H1 (cell line): ENCODE measurements around the gene SMYD3. TPM values are rescaled to one million over a fixed set of nuclear protein-coding genes. Genes with fewer than 3 reads are reported as not detected.

Source experiments
- CTCF ChIA-PET: fragments of 300-600 bp; sonication (Branson Sonifier 250); formaldehyde crosslinking; loops from one replicate; lab custom pipeline; 2021; ENCODE audit not compliant: partially characterized antibody; lab: Charles Lee
- POLR2A ChIA-PET: fragments of 300-600 bp; sonication (Branson Sonifier 250); formaldehyde crosslinking; loops from one replicate; lab custom pipeline; 2021; ENCODE audit warnings: inconsistent platforms; ENCODE audit not compliant: partially characterized antibody; lab: Charles Lee
- DNase-seq, 2 experiments: peaks; one replicate each; pipeline versions ENCODE4 v3.0.0 to v3.0.0-alpha.2; 2010 to 2022; ENCODE audit warnings: low spot score in 2 of 2, low read depth in 1 of 2, mixed read lengths in 1 of 2
- FAIRE-seq: peaks from 2 replicates; lab custom pipeline; 2011; peaks lifted over from hg19 to GRCh38; lab: Jason Lieb, UNC
- H2AFZ ChIP-seq: 2 replicates; pipeline ENCODE4 v1.8.1; 2012; ENCODE audit warnings: low read length, inconsistent platforms
- H2AK5ac ChIP-seq: 2 replicates; pipeline ENCODE4 v1.6.1; 2013; ENCODE audit warnings: low read depth, low read length
- H2BK120ac ChIP-seq: replicated peaks from 2 replicates; pipeline ENCODE3; 2013; ENCODE audit warnings: low read depth, low read length, inconsistent platforms
- H2BK12ac ChIP-seq: 2 replicates; pipeline ENCODE4 v1.6.1; 2013; ENCODE audit warnings: low read depth, low read length
- H2BK15ac ChIP-seq: 2 replicates; pipeline ENCODE4 v1.6.1; 2013; ENCODE audit warnings: low read length
- H2BK20ac ChIP-seq: 2 replicates; pipeline ENCODE4 v1.6.1; 2013; ENCODE audit warnings: low read length
- H2BK5ac ChIP-seq: 2 replicates; pipeline ENCODE4 v1.6.1; 2013; ENCODE audit warnings: low read depth, low read length
- H3K14ac ChIP-seq: 2 replicates; pipeline ENCODE4 v1.6.1; 2013; ENCODE audit warnings: inconsistent platforms; ENCODE audit not compliant: insufficient read length
- H3K18ac ChIP-seq: 2 replicates; pipeline ENCODE4 v1.6.1; 2013; ENCODE audit warnings: low read length; ENCODE audit errors: extremely low read depth
- H3K23ac ChIP-seq: 2 replicates; pipeline ENCODE4 v1.6.1; 2013; ENCODE audit warnings: inconsistent platforms; ENCODE audit not compliant: insufficient read length
- H3K23me2 ChIP-seq: 2 replicates; pipeline ENCODE4 v1.6.1; 2013; ENCODE audit warnings: low read depth, low read length
- H3K27ac ChIP-seq: 2 replicates; pipeline ENCODE4 v1.6.1; 2011; ENCODE audit warnings: low read depth, low read length, inconsistent platforms
- H3K27me3 ChIP-seq, 4 experiments: replicated peaks in 1 of 4; 1 replicate in 1 of 4; 2 replicates in 3 of 4; pipeline versions ENCODE4 v1.6.1 to v1.8.1; 2011 to 2013; ENCODE audit warnings: low read length in 3 of 4, mild to moderate bottlenecking in 3 of 4, inconsistent platforms in 2 of 4, mixed read lengths in 2 of 4, moderate library complexity in 1 of 4; ENCODE audit not compliant: control insufficient read depth in 3 of 4, insufficient read depth in 3 of 4; ENCODE audit errors: extremely low read depth in 1 of 4
- H3K36me3 ChIP-seq, 4 experiments: 2 replicates each; pipeline versions ENCODE4 v1.6.1 to v1.8.1; 2011 to 2013; ENCODE audit warnings: mild to moderate bottlenecking in 4 of 4, low read length in 3 of 4, moderate library complexity in 2 of 4, control low read depth in 1 of 4, inconsistent platforms in 1 of 4; ENCODE audit not compliant: insufficient read depth in 4 of 4, control insufficient read depth in 2 of 4
- H3K4ac ChIP-seq: replicated peaks from 2 replicates; pipeline ENCODE3; 2013; ENCODE audit warnings: low read length, low read depth, mixed read lengths, inconsistent platforms; ENCODE audit not compliant: insufficient read length
- H3K4me1 ChIP-seq, 4 experiments: replicated peaks in 1 of 4; 1 replicate in 1 of 4; 2 replicates in 3 of 4; pipeline versions ENCODE4 v1.6.1 to v1.8.1; 2011 to 2013; ENCODE audit warnings: low read length in 3 of 4, inconsistent platforms in 2 of 4, mixed read lengths in 1 of 4; ENCODE audit not compliant: insufficient read depth in 4 of 4, control insufficient read depth in 3 of 4
- H3K4me2 ChIP-seq, 2 experiments: 2 replicates each; pipeline versions ENCODE4 v1.6.1 to v1.8.1; 2011 to 2013; ENCODE audit warnings: low read depth in 2 of 2, low read length in 2 of 2, control low read depth in 1 of 2, inconsistent platforms in 1 of 2, mild to moderate bottlenecking in 1 of 2; ENCODE audit not compliant: insufficient read depth in 1 of 2
- H3K4me3 ChIP-seq, 4 experiments: fragments of 200-600, 300-600 bp in 1 of 4; sonication (generic), shearing (Covaris generic), sonication (Bioruptor Twin) in 1 of 4; 2 replicates each; pipeline versions ENCODE4 v1.5.1 to v1.8.1; 2011 to 2016; ENCODE audit warnings: low read length in 4 of 4, low read depth in 3 of 4, control low read depth in 2 of 4, inconsistent platforms in 2 of 4, mild to moderate bottlenecking in 2 of 4, mixed read lengths in 1 of 4, moderate library complexity in 1 of 4; ENCODE audit not compliant: insufficient read depth in 2 of 4; ENCODE audit errors: extremely low read depth in 1 of 4
- H3K56ac ChIP-seq: replicated peaks from 2 replicates; pipeline ENCODE3; 2013; ENCODE audit warnings: low read depth, mild to moderate bottlenecking, mixed read lengths, low read length, inconsistent platforms; ENCODE audit not compliant: insufficient read length
- H3K79me1 ChIP-seq: 2 replicates; pipeline ENCODE4 v1.6.1; 2013; ENCODE audit warnings: low read depth, low read length, control low read depth
- H3K79me2 ChIP-seq, 2 experiments: 2 replicates each; pipeline versions ENCODE4 v1.6.1 to v1.8.1; 2012 to 2013; ENCODE audit warnings: low read length in 2 of 2, mild to moderate bottlenecking in 2 of 2, inconsistent platforms in 1 of 2; ENCODE audit not compliant: insufficient read depth in 2 of 2, control insufficient read depth in 1 of 2
- H3K9ac ChIP-seq, 4 experiments: replicated peaks in 1 of 4; 1 replicate in 1 of 4; 2 replicates in 3 of 4; pipeline versions ENCODE4 v1.6.1 to v1.8.1; 2011 to 2013; ENCODE audit warnings: low read depth in 3 of 4, low read length in 3 of 4, control low read depth in 2 of 4, mild to moderate bottlenecking in 2 of 4, moderate library complexity in 2 of 4, inconsistent platforms in 1 of 4; ENCODE audit errors: extremely low read depth in 1 of 4
- H3K9me3 ChIP-seq, 2 experiments: 2 replicates each; pipeline versions ENCODE4 v1.6.1 to v1.8.1; 2012 to 2013; ENCODE audit warnings: mild to moderate bottlenecking in 2 of 2, moderate library complexity in 2 of 2, control low read depth in 1 of 2, inconsistent platforms in 1 of 2, low read depth in 1 of 2, low read length in 1 of 2, mixed read lengths in 1 of 2; ENCODE audit not compliant: insufficient read depth in 2 of 2
- H4K20me1 ChIP-seq, 2 experiments: replicated peaks in 1 of 2; 2 replicates each; pipeline versions ENCODE3 to v1.8.1; 2011 to 2013; ENCODE audit warnings: inconsistent platforms in 2 of 2, low read length in 2 of 2, mild to moderate bottlenecking in 1 of 2; ENCODE audit not compliant: insufficient read depth in 2 of 2, control insufficient read depth in 1 of 2
- H4K5ac ChIP-seq: 2 replicates; pipeline ENCODE4 v1.6.1; 2013; ENCODE audit warnings: low read length, low read depth, mixed read lengths, inconsistent platforms; ENCODE audit not compliant: insufficient read length
- H4K8ac ChIP-seq: 2 replicates; pipeline ENCODE4 v1.8.0; 2013; ENCODE audit warnings: mild to moderate bottlenecking, moderate library complexity, low read length, inconsistent platforms; ENCODE audit not compliant: insufficient read depth; ENCODE audit errors: extremely low read depth
- H4K91ac ChIP-seq: replicated peaks from 2 replicates; pipeline ENCODE3; 2013; ENCODE audit warnings: low read length, mixed read lengths, inconsistent platforms; ENCODE audit not compliant: insufficient read length
- BRCA1 ChIP-seq: IDR thresholded peaks from 2 replicates; pipeline ENCODE4 v1.6.1; 2012; ENCODE audit warnings: low read depth, low read length, improper control_type of control experiment
- CBX5 ChIP-seq: fragments of 300-800, 300-1000 bp; sonication (generic); IDR thresholded peaks from 2 replicates; pipeline ENCODE4 v1.7.1; 2016; ENCODE audit warnings: antibody characterized with exemption, low read length, low read depth
- CEBPB ChIP-seq: IDR thresholded peaks from 2 replicates; pipeline ENCODE4 v1.6.1; 2012; ENCODE audit warnings: low read depth, low read length
- CTCF ChIP-seq, 3 experiments: IDR thresholded peaks; 1 replicate in 2 of 3; 2 replicates in 1 of 3; pipeline versions ENCODE4 v1.5.1 to v1.6.1; 2011; ENCODE audit warnings: low read length in 3 of 3, mild to moderate bottlenecking in 3 of 3, inconsistent platforms in 2 of 3, low read depth in 1 of 3, moderate library complexity in 1 of 3; ENCODE audit not compliant: insufficient read depth in 1 of 3; ENCODE audit errors: control extremely low read depth in 1 of 3
- FOSL1 ChIP-seq: IDR thresholded peaks from 2 replicates; pipeline ENCODE4 v1.6.1; 2011; ENCODE audit warnings: mild to moderate bottlenecking, low read depth, low read length, moderate library complexity; ENCODE audit not compliant: insufficient read depth
- HDAC2 ChIP-seq, 2 experiments: fragments of 300-600 bp in 1 of 2; sonication (generic) in 1 of 2; IDR thresholded peaks; 2 replicates each; pipeline ENCODE4 v1.6.1; 2011 to 2012; ENCODE audit warnings: low read depth in 2 of 2, low read length in 2 of 2, mild to moderate bottlenecking in 2 of 2, moderate library complexity in 2 of 2, borderline replicate concordance in 1 of 2, inconsistent platforms in 1 of 2
- JUN ChIP-seq: IDR thresholded peaks from 2 replicates; pipeline ENCODE4 v1.6.1; 2011; ENCODE audit warnings: low read depth, mild to moderate bottlenecking, improper control_type of control experiment, low read length
- NANOG ChIP-seq: IDR thresholded peaks from 2 replicates; pipeline ENCODE4 v1.6.1; 2011; ENCODE audit warnings: low read length, low read depth, mild to moderate bottlenecking, inconsistent platforms; ENCODE audit not compliant: insufficient read depth, poor library complexity, severe bottlenecking
- RAD21 ChIP-seq, 2 experiments: IDR thresholded peaks in 1 of 2; conservative IDR thresholded peaks in 1 of 2; 2 replicates each; pipeline ENCODE4 v1.6.1; 2011; ENCODE audit warnings: low read depth in 2 of 2, low read length in 2 of 2, improper control_type of control experiment in 1 of 2, inconsistent platforms in 1 of 2, mild to moderate bottlenecking in 1 of 2, moderate library complexity in 1 of 2
- SIRT6 ChIP-seq: IDR thresholded peaks from one replicate; pipeline ENCODE4 v1.7.1; 2012; ENCODE audit warnings: low read length, inconsistent platforms
- SP4 ChIP-seq: IDR thresholded peaks from 2 replicates; pipeline ENCODE4 v1.6.1; 2012; ENCODE audit warnings: low read length, inconsistent platforms
- TCF12 ChIP-seq: IDR thresholded peaks from 2 replicates; pipeline ENCODE4 v1.6.1; 2011; ENCODE audit warnings: low read depth, mild to moderate bottlenecking, low read length
- WGBS, 2 experiments: shearing (Covaris generic) in 1 of 2; methylation state at CpG; one replicate each; pipeline versions ENCODE4 v1.1.6 to v1.1.7; 2013 to 2015; ENCODE audit warnings: low lambda C conversion rate in 2 of 2, mixed read lengths in 2 of 2, inconsistent platforms in 1 of 2, low coverage in 1 of 2, missing lambda C conversion rate in 1 of 2; ENCODE audit not compliant: insufficient replicate concordance in 2 of 2, insufficient coverage in 1 of 2, insufficient read length in 1 of 2; ENCODE audit errors: extremely low coverage in 1 of 2, missing lambda C conversion rate in 1 of 2; 5-methylcytosine and 5-hydroxymethylcytosine counted together
- polyA plus RNA-seq, 7 experiments: library from polyadenylated mRNA; depleted of rRNA in 3 of 7; stranded (reverse) in 5 of 7; unstranded in 2 of 7; fragments of >200 nt in 5 of 7; fragments of 200-250 nt in 2 of 7; gene quantifications; 1 replicate in 5 of 7; 2 replicates in 1 of 7; 4 replicates in 1 of 7; pipeline versions ENCODE4 v1.2.1 to v1.2.3, GENCODE V29; 2011 to 2013; ENCODE audit warnings: missing spikeins in 2 of 7, mixed read lengths in 2 of 7
- total RNA-seq: library from RNA; stranded (reverse); fragmentation: NEBNext Ultra II Directional; extraction: Animal tissue kit (Norgen Biotek cat#: 25700); gene quantifications from 2 replicates; pipeline ENCODE4 v1.2.1, GENCODE V29; 2021

SMYD3 gene
- total and polyA plus RNA-seq, 2 of the 8 experiments (the other 6 are each of a cell fraction or from before 2014, with no cell fraction given) = 17.3 to 25.4 TPM

GRCh38 chr1:245730801-245731200, 776.3 kb downstream of the SMYD3 start:
- no peak overlapping the region for H3K9ac ChIP-seq
- no peaks in the 10 kb centered on the region for H3K9me3 ChIP-seq
- H2BK12ac ChIP-seq = no peak overlapping the region
- no peak for DNase-seq
- no peak overlapping the region for H4K5ac ChIP-seq
- H3K36me3 ChIP-seq = no peaks in the 10 kb centered on the region
- no peak overlapping the region for H3K56ac ChIP-seq
- no peak overlapping the region for H4K91ac ChIP-seq
- no peak overlapping the region for H3K23ac ChIP-seq
- H2BK5ac ChIP-seq = no peak overlapping the region
- no peak overlapping the region for H3K4me2 ChIP-seq
- H3K79me1 ChIP-seq = no peaks in the 10 kb centered on the region
- H3K4me3 ChIP-seq = no peak overlapping the region
- ChIA-PET CTCF (interaction anchor here (1.2 kb wide), 1 partner anchor 129 kb away, joined by 3 read pairs; no protein-coding TSS in a partner anchor), POLR2A (no interaction called here)
- no peak overlapping the region for H3K4ac ChIP-seq
- no peaks in the 10 kb centered on the region for H3K4me1 ChIP-seq
- no peak overlapping the region for H3K27ac ChIP-seq
- no peak overlapping the region for H2AFZ ChIP-seq
- no peaks in the 10 kb centered on the region for H3K23me2 ChIP-seq
- no peak overlapping the region for H4K8ac ChIP-seq
- H2AK5ac ChIP-seq = no peak overlapping the region
- H3K79me2 ChIP-seq = no peaks in the 10 kb centered on the region
- no peak overlapping the region for H3K18ac ChIP-seq
- no peaks in the 10 kb centered on the region for H3K27me3 ChIP-seq
- no peak for FAIRE-seq
- 95% methylated on average over 2 of the region's 2 CpGs; no CpG with 5 or more reads in 1 of the 2 experiments for WGBS, 2 experiments
- H2BK120ac ChIP-seq = no peak overlapping the region
- H4K20me1 ChIP-seq = no peaks in the 10 kb centered on the region
- no peak overlapping the region for H2BK20ac ChIP-seq
- no peak overlapping the region for H2BK15ac ChIP-seq
- no peak overlapping the region for H3K14ac ChIP-seq
- TF ChIP-seq SIRT6 (no peak), RAD21 (IDR thresholded peaks at IDR 0.05 in 1 of 2, conservative IDR thresholded peaks at IDR 0.05 in 1 of 2; ENCODE audit: low read depth in 2 of 2, low read length in 2 of 2) (no peak), CTCF (IDR thresholded peaks at IDR 0.05; ENCODE audit: control extremely low read depth in 1 of 3, insufficient read depth in 1 of 3, low read depth in 1 of 3, low read length in 3 of 3) (no peak), FOSL1 (no peak), CEBPB (no peak), BRCA1 (no peak), TCF12 (no peak), NANOG (no peak), JUN (no peak), SP4 (no peak), CBX5 (no peak), HDAC2 (IDR thresholded peaks at IDR 0.05; ENCODE audit: borderline replicate concordance in 1 of 2, low read depth in 2 of 2, low read length in 2 of 2) (no peak)
